Heart left ventricle (tissue), 16 donors: ENCODE results near the gene TGM4. TPM values are rescaled to one million over a fixed set of nuclear protein-coding genes. Genes with fewer than 3 reads are reported as not detected.

Experiments used
- ATAC-seq, 4 donors: fragments of 200-7000 bp; cut with Tn5 transposase; one replicate each; pipeline ENCODE4 v1.9.1; 2020 to 2022; ENCODE audit warnings: moderate library complexity in 4 of 4, mild to moderate bottlenecking in 3 of 4, moderate number of reproducible peaks in 1 of 4
- DNase-seq, 5 donors: peaks; one replicate each; pipeline ENCODE4 v3.0.0-alpha.2; 2020
- H3K27ac ChIP-seq, 12 donors: fragments of 200-600 bp; sonication (generic) in 4 of 12; one replicate each; pipeline versions ENCODE4 v1.5.0 to v1.8.0; 2016 to 2022; ENCODE audit warnings: mild to moderate bottlenecking in 2 of 12
- H3K27me3 ChIP-seq, 9 donors: fragments of 200-600 bp; sonication (generic) in 2 of 9; one replicate each; pipeline versions ENCODE4 v1.5.1 to v1.8.0; 2016 to 2022; ENCODE audit warnings: mild to moderate bottlenecking in 3 of 9
- H3K36me3 ChIP-seq, 9 donors: fragments of 200-600 bp; sonication (generic) in 2 of 9; one replicate each; pipeline versions ENCODE4 v1.5.0 to v1.8.0; 2018 to 2022; ENCODE audit warnings: mild to moderate bottlenecking in 2 of 9
- H3K4me1 ChIP-seq, 12 donors: fragments of 200-600 bp; sonication (generic) in 4 of 12; one replicate each; pipeline versions ENCODE4 v1.5.0 to v1.8.0; 2016 to 2022; ENCODE audit warnings: mild to moderate bottlenecking in 3 of 12
- H3K4me3 ChIP-seq, 12 donors: fragments of 200-600 bp; sonication (generic) in 4 of 12; one replicate each; pipeline versions ENCODE4 v1.5.0 to v1.8.0; 2017 to 2022; ENCODE audit warnings: mild to moderate bottlenecking in 9 of 12, moderate library complexity in 4 of 12
- H3K9me3 ChIP-seq, 12 donors: fragments of 200-600 bp; sonication (generic) in 4 of 12; one replicate each; pipeline versions ENCODE4 v1.5.0 to v1.8.0; 2016 to 2022; ENCODE audit warnings: mild to moderate bottlenecking in 1 of 12
- CTCF ChIP-seq, 12 donors: fragments of 200-600 bp; sonication (generic) in 4 of 12; IDR thresholded peaks; one replicate each; pipeline versions ENCODE4 v1.5.0 to v1.8.0; 2018 to 2022; ENCODE audit warnings: antibody characterized with exemption in 12 of 12, mild to moderate bottlenecking in 5 of 12
- POLR2A ChIP-seq, 2 donors: fragments of 450-650 bp; IDR thresholded peaks; one replicate each; pipeline ENCODE4 v1.6.1; 2017; ENCODE audit warnings: antibody characterized with exemption in 2 of 2, mild to moderate bottlenecking in 2 of 2, moderate library complexity in 2 of 2
- WGBS, 4 donors: extraction: QIAGEN DNeasy Blood & Tissue Kit in 2 of 4; methylation state at CpG; one replicate each; pipeline versions ENCODE4 v1.1.5 to v1.1.7; 2013 to 2018; 5-methylcytosine and 5-hydroxymethylcytosine counted together
- intact Hi-C, 10 donors: fragments of 100-400 bp; cut with DNase I; formaldehyde crosslinking; loops; one replicate each; pipeline versions ENCODE4 v1.11.1 to v1.14.2; 2022
- polyA plus RNA-seq, 2 donors: library from polyadenylated mRNA; stranded (reverse); fragments of 200-250 nt; gene quantifications; one replicate each; pipeline ENCODE4 v1.2.3, GENCODE V29; 2013
- total RNA-seq, 9 donors: library from RNA; depleted of rRNA in 2 of 9; stranded (reverse); fragments of >200 nt in 2 of 9; fragmentation: NEBNext Ultra II Directional in 3 of 9; extraction: Animal tissue kit (Norgen Biotek cat#: 25700) in 3 of 9; gene quantifications; one replicate each; pipeline versions ENCODE4 v1.1.0 to v1.2.4, GENCODE V29; 2016 to 2023
- donor health status: ischemic (EF 13 %, LVEDD 7.1; RV severe dilation, severe dysfunction).
- donor health status: healthy with polysubstance abuse.
- donor health status: DM: no; HTN: yes; CAD: no.
- donor health status: DM: no; HTN: no; CAD: no.
- donor health status: ischemic (EF 25% LVEDD 6.9; RV normal size, moderate dysfunction).
- donor health status: ischemic (EF 25% LVEDD 5.7; RV mildly dilated, moderate dysfunction).
- donor health status: healthy.
- donor health status: DM: yes; HTN: yes; CAD: no.
- donor health status: ischemic (EF 35%, LVEDD 5.7; RV mildly dilated, moderate dysfunction).
- donor health status: nonischemic (EF 11% LVEDD 7.7; RV severe dilation, severe dysfunction).
- donor health status: DM: yes; HTN: yes; CAD: no.
- donor health status: PGD.
- donor health status: ischemic (EF 29% LVEDD 5.4; RV normal size, mild dysfunction).
- donor health status: nonischemic (EF 23%, LVEDD 6.1; RV moderate dilation, normal function).

The TGM4 gene
- total and polyA plus RNA-seq, 11 donors = 0.66 TPM; not detected in 10

- ATAC-seq = no peak
- DNase-seq = no peak
- no peak overlapping the region for H3K4me3 ChIP-seq
- H3K36me3 ChIP-seq = no peaks in the 10 kb centered on the region
- intact Hi-C loops = loop anchor here in 1 of 10 donors (10.0 kb wide), 1 partner anchor 101 kb away; the partner anchor contains the start of genes KIAA1143 and KIF15
- H3K9me3 ChIP-seq = no peaks in the 10 kb centered on the region
- H3K27me3 ChIP-seq = no peaks in the 10 kb centered on the region
- peaks cover 0 to 20% (median 8%) of the 10 kb centered on the region in 12 donors for H3K4me1 ChIP-seq
- WGBS, 4 donors = 76 to 89% (median 82%) methylated on average over 7 of the region's 7 CpGs
- TF ChIP-seq CTCF (IDR thresholded peaks at IDR 0.05) (no peak), POLR2A (IDR thresholded peaks at IDR 0.05) (no peak)
- no peak overlapping the region for H3K27ac ChIP-seq
These were observed 9.0 kb upstream of the TGM4 start for GRCh38 chr3:44865272-44866035.

GRCh38 chr3:44867421-44868111, 6.8 kb upstream of the TGM4 start:
- intact Hi-C loops = loop anchor here in 1 of 10 donors (10.0 kb wide), 1 partner anchor 103 kb away; the partner anchor contains the start of genes KIAA1143 and KIF15
- 94 to 97% (median 96%) methylated on average over 6 to 7 of the region's 7 CpGs for WGBS, 4 donors

GRCh38 chr3:44870375-44871061, 3.9 kb upstream of the TGM4 start:
- TF ChIP-seq POLR2A (IDR thresholded peaks at IDR 0.05) (no peak), CTCF (IDR thresholded peaks at IDR 0.05) (no peak)
- no peaks in the 10 kb centered on the region for H3K9me3 ChIP-seq
- H3K4me1 ChIP-seq = no peaks in the 10 kb centered on the region
- DNase-seq (no peak), ATAC-seq (no peak)
- intact Hi-C loops = no loop called here
- 78 to 93% (median 85%) methylated on average over 8 of the region's 8 CpGs for WGBS, 4 donors
- H3K27ac ChIP-seq = no peak overlapping the region
- no peak overlapping the region for H3K4me3 ChIP-seq
- no peaks in the 10 kb centered on the region for H3K36me3 ChIP-seq
- H3K27me3 ChIP-seq = no peaks in the 10 kb centered on the region

More at GRCh38 chr3:44867421-44868111, 6.8 kb upstream of the TGM4 start:
- DNase-seq (no peak), ATAC-seq (no peak)
- TF ChIP-seq POLR2A (IDR thresholded peaks at IDR 0.05) (no peak), CTCF (IDR thresholded peaks at IDR 0.05) (no peak)
- H3K9me3 ChIP-seq = no peaks in the 10 kb centered on the region
- H3K4me1 ChIP-seq = peaks cover 0 to 14% (median 4%) of the 10 kb centered on the region in 12 donors
- no peak overlapping the region for H3K4me3 ChIP-seq
- no peaks in the 10 kb centered on the region for H3K27me3 ChIP-seq
- no peaks in the 10 kb centered on the region for H3K36me3 ChIP-seq
- H3K27ac ChIP-seq = no peak overlapping the region

- Histone ChIP-seq H3K36me3 (no peaks in the 10 kb centered on the region), H3K4me3 (no peak overlapping the region), H3K9me3 (no peaks in the 10 kb centered on the region), H3K27me3 (no peaks in the 10 kb centered on the region), H3K4me1 (no peaks in the 10 kb centered on the region), H3K27ac (no peak overlapping the region)
- ATAC-seq (no peak), DNase-seq (no peak)
- 78 to 84% (median 83%) methylated on average over 3 of the region's 3 CpGs for WGBS, 4 donors
- TF ChIP-seq POLR2A (IDR thresholded peaks at IDR 0.05) = no peak
- no peak for TF ChIP-seq CTCF (IDR thresholded peaks at IDR 0.05)
- intact Hi-C loops = no loop called here
These were observed 1.2 kb downstream of the TGM4 start for GRCh38 chr3:44875596-44875995.
